ENCODE data around the gene GRIN1. TPM values are rescaled to one million over a fixed set of nuclear protein-coding genes. Genes with fewer than 3 reads are reported as not detected.

GRIN1 gene
- total and polyA plus RNA-seq, 10 of the 15 experiments (the other 5 are each of a cell fraction or from before 2014, with no cell fraction given) = 0.05 to 0.10 (median 0.06) TPM; not detected in 6

- ATAC-seq (peak; percentile 95), FAIRE-seq (peak; percentile 96), DNase-seq (ENCODE audit: low read depth, low spot score) (peak; percentile 75)
- Histone ChIP-seq H4K20me1 (ENCODE audit: control insufficient read depth, insufficient read depth) (no peaks in the 10 kb centered on the region), H3K27me3 (replicated peaks in 1 of 2; ENCODE audit: control insufficient read depth in 2 of 2, insufficient read depth in 2 of 2, low read length in 1 of 2) (no peaks in the 10 kb centered on the region), H3K4me2 (ENCODE audit: control insufficient read depth, insufficient read depth) (peak overlapping the region; percentile 92; the same call in 1 of the 2 replicates), H3K9ac (ENCODE audit: control insufficient read depth, insufficient read depth, low read length) (peak overlapping the region; percentile 85), H3K4me3 (peak overlapping the region; percentile 72), H2AFZ (ENCODE audit: control insufficient read depth, low read depth, low read length) (peak overlapping the region; percentile 88), H3K36me3 (ENCODE audit: control insufficient read depth in 2 of 2, insufficient read depth in 2 of 2, low read length in 1 of 2) (no peaks in the 10 kb centered on the region), H3K27ac (ENCODE audit: control insufficient read depth, insufficient read depth) (peak overlapping the region; percentile 82), H3K79me2 (ENCODE audit: control insufficient read depth, insufficient read depth, low read length) (peaks cover 35% of the 10 kb centered on the region), H3K4me1 (ENCODE audit: control insufficient read depth, insufficient read depth, low read length) (peaks cover 8% of the 10 kb centered on the region), H3K9me3 (replicated peaks; ENCODE audit: control insufficient read depth, insufficient read depth, low read length) (no peaks in the 10 kb centered on the region)
- intact Hi-C loops (cut with micrococcal nuclease; ENCODE audit: unreplicated experiment) = loop anchor here (1.0 to 5.0 kb wide), 2 partner anchors 21 to 58 kb away; partner anchors contain the start of genes ANAPC2 and SSNA1
- ChIA-PET CTCF (interaction anchor here (0.8 to 4.7 kb wide), 8 partner anchors 9 to 107 kb away, joined by 3 to 20 read pairs (median 4); partner anchors contain the start of genes GRIN1, MAN1B1 and SSNA1), SMC1A (ENCODE audit: uncharacterized antibody, unreplicated experiment) (interaction anchor here (1.2 to 2.8 kb wide), 5 partner anchors 21 to 95 kb away, joined by 3 to 28 read pairs (median 7); partner anchors contain the start of gene SSNA1), RAD21 (ENCODE audit: unreplicated experiment) (interaction anchor here (0.5 to 3.6 kb wide), 8 partner anchors 21 to 111 kb away, joined by 3 to 54 read pairs (median 3); partner anchors contain the start of genes ANAPC2, CYSRT1, MAN1B1 and SSNA1), POLR2A (interaction anchor here (0.6 to 7.7 kb wide), 20 partner anchors 11 to 320 kb away, joined by 3 to 166 read pairs (median 6); partner anchors contain the start of genes CYSRT1, LRRC26, MAN1B1 and RNF208)
- WGBS (ENCODE audit: insufficient coverage, insufficient replicate concordance, low lambda C conversion rate, missing lambda C conversion rate) = 1% methylated on average over 84 of the region's 86 CpGs
- in situ Hi-C loops (cut with MboI) = no loop called here
- BruUV-seq (replicated peaks) = no TSS peak
- TF ChIP-seq, protein P1, sequence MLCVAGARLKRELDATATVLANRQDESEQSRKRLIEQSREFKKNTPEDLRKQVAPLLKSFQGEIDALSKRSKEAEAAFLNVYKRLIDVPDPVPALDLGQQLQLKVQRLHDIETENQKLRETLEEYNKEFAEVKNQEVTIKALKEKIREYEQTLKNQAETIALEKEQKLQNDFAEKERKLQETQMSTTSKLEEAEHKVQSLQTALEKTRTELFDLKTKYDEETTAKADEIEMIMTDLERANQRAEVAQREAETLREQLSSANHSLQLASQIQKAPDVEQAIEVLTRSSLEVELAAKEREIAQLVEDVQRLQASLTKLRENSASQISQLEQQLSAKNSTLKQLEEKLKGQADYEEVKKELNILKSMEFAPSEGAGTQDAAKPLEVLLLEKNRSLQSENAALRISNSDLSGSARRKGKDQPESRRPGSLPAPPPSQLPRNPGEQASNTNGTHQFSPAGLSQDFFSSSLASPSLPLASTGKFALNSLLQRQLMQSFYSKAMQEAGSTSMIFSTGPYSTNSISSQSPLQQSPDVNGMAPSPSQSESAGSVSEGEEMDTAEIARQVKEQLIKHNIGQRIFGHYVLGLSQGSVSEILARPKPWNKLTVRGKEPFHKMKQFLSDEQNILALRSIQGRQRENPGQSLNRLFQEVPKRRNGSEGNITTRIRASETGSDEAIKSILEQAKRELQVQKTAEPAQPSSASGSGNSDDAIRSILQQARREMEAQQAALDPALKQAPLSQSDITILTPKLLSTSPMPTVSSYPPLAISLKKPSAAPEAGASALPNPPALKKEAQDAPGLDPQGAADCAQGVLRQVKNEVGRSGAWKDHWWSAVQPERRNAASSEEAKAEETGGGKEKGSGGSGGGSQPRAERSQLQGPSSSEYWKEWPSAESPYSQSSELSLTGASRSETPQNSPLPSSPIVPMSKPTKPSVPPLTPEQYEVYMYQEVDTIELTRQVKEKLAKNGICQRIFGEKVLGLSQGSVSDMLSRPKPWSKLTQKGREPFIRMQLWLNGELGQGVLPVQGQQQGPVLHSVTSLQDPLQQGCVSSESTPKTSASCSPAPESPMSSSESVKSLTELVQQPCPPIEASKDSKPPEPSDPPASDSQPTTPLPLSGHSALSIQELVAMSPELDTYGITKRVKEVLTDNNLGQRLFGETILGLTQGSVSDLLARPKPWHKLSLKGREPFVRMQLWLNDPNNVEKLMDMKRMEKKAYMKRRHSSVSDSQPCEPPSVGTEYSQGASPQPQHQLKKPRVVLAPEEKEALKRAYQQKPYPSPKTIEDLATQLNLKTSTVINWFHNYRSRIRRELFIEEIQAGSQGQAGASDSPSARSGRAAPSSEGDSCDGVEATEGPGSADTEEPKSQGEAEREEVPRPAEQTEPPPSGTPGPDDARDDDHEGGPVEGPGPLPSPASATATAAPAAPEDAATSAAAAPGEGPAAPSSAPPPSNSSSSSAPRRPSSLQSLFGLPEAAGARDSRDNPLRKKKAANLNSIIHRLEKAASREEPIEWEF (IDR thresholded peaks at IDR 0.05; ENCODE audit: insufficient replicate concordance, low read depth, low read length) = no peak
- TF ChIP-seq POLR2AphosphoS2 (IDR thresholded peaks at IDR 0.05; ENCODE audit: low read depth, low read length) (peak; percentile 67), KDM1A (IDR thresholded peaks at IDR 0.05; ENCODE audit: borderline replicate concordance) (no peak), CBFB (IDR thresholded peaks at IDR 0.05; ENCODE audit: low read depth) (0 out of 2 replicates have a peak, but pooled peaks have one; percentile 26), LARP7 (IDR thresholded peaks at IDR 0.05) (peak; percentile 88), NFXL1 (IDR thresholded peaks at IDR 0.05; ENCODE audit: borderline replicate concordance) (peak; percentile 65; the same call in 1 of the 2 replicates), POLR2A (IDR thresholded peaks at IDR 0.05; ENCODE audit: low read depth, low read length) (peak; percentile 83)
- TF ChIP-seq, protein P2, sequence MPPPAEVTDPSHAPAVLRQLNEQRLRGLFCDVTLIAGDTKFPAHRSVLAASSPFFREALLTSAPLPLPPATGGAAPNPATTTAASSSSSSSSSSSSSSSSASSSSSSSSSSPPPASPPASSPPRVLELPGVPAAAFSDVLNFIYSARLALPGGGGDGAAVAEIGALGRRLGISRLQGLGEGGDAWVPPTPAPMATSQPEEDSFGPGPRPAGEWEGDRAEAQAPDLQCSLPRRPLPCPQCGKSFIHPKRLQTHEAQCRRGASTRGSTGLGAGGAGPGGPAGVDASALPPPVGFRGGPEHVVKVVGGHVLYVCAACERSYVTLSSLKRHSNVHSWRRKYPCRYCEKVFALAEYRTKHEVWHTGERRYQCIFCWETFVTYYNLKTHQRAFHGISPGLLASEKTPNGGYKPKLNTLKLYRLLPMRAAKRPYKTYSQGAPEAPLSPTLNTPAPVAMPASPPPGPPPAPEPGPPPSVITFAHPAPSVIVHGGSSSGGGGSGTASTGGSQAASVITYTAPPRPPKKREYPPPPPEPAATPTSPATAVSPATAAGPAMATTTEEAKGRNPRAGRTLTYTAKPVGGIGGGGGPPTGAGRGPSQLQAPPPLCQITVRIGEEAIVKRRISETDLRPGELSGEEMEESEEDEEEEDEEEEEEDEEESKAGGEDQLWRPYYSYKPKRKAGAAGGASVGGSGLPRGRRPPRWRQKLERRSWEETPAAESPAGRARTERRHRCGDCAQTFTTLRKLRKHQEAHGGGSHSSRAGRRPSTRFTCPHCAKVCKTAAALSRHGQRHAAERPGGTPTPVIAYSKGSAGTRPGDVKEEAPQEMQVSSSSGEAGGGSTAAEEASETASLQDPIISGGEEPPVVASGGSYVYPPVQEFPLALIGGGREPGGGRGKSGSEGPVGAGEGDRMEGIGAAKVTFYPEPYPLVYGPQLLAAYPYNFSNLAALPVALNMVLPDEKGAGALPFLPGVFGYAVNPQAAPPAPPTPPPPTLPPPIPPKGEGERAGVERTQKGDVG (CRISPR knock-in tag; IDR thresholded peaks at IDR 0.05) = no peak
- TF ChIP-seq, protein P3, sequence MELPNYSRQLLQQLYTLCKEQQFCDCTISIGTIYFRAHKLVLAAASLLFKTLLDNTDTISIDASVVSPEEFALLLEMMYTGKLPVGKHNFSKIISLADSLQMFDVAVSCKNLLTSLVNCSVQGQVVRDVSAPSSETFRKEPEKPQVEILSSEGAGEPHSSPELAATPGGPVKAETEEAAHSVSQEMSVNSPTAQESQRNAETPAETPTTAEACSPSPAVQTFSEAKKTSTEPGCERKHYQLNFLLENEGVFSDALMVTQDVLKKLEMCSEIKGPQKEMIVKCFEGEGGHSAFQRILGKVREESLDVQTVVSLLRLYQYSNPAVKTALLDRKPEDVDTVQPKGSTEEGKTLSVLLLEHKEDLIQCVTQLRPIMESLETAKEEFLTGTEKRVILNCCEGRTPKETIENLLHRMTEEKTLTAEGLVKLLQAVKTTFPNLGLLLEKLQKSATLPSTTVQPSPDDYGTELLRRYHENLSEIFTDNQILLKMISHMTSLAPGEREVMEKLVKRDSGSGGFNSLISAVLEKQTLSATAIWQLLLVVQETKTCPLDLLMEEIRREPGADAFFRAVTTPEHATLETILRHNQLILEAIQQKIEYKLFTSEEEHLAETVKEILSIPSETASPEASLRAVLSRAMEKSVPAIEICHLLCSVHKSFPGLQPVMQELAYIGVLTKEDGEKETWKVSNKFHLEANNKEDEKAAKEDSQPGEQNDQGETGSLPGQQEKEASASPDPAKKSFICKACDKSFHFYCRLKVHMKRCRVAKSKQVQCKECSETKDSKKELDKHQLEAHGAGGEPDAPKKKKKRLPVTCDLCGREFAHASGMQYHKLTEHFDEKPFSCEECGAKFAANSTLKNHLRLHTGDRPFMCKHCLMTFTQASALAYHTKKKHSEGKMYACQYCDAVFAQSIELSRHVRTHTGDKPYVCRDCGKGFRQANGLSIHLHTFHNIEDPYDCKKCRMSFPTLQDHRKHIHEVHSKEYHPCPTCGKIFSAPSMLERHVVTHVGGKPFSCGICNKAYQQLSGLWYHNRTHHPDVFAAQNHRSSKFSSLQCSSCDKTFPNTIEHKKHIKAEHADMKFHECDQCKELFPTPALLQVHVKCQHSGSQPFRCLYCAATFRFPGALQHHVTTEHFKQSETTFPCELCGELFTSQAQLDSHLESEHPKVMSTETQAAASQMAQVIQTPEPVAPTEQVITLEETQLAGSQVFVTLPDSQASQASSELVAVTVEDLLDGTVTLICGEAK (IDR thresholded peaks at IDR 0.05; ENCODE audit: borderline replicate concordance) = no peak; the same call in 1 of the 2 replicates
Observed at GRCh38 chr9:137129456-137130175, 9.3 kb upstream of the GRIN1 start.
